Ascending aorta (tissue), 2 donors: ENCODE measurements around the gene TAGLN3. TPM values are rescaled to one million over a fixed set of nuclear protein-coding genes. Genes with fewer than 3 reads are reported as not detected.

Experiments used
- DNase-seq, 2 donors: peaks; one replicate each; pipeline ENCODE4 v3.0.0-alpha.2; 2019; ENCODE audit warnings: low spot score in 2 of 2
- H3K27ac ChIP-seq, 2 donors: fragments of 200-600 bp; sonication (generic); one replicate each; pipeline ENCODE4 v1.5.1; 2016 to 2017; ENCODE audit warnings: mild to moderate bottlenecking in 1 of 2
- H3K27me3 ChIP-seq: fragments of 200-600 bp; sonication (generic); one replicate; pipeline ENCODE4 v1.5.1; 2017
- H3K36me3 ChIP-seq, 2 donors: fragments of 200-600 bp; sonication (generic); one replicate each; pipeline ENCODE4 v1.5.1; 2016
- H3K4me1 ChIP-seq, 2 donors: fragments of 200-600 bp; sonication (generic); one replicate each; pipeline ENCODE4 v1.5.1; 2016 to 2017; ENCODE audit warnings: mild to moderate bottlenecking in 1 of 2
- H3K4me3 ChIP-seq, 2 donors: fragments of 200-600 bp; sonication (generic); one replicate each; pipeline ENCODE4 v1.5.1; 2016 to 2017; ENCODE audit warnings: mild to moderate bottlenecking in 1 of 2
- H3K9me3 ChIP-seq, 2 donors: fragments of 200-600 bp; sonication (generic); one replicate each; pipeline ENCODE4 v1.5.1; 2016
- intact Hi-C: fragments of 100-400 bp; cut with DNase I; formaldehyde crosslinking; loops from one replicate; pipeline ENCODE4 v1.15.1; 2023
- total RNA-seq: library from RNA; depleted of rRNA; stranded (reverse); fragments of >200 nt; gene quantifications from one replicate; pipeline ENCODE4 v1.1.0, GENCODE V29; 2016
- TF ChIP-seq, protein P1 (sequence below), 3 experiments: fragments of 200-600 bp in 2 of 3; fragments of 450-650 bp in 1 of 3; sonication (generic) in 2 of 3; IDR thresholded peaks; one replicate each; pipeline ENCODE4 v1.5.1; 2016 to 2019; ENCODE audit warnings: antibody characterized with exemption in 3 of 3, mild to moderate bottlenecking in 1 of 3, moderate library complexity in 1 of 3

Gene TAGLN3
- total RNA-seq, 1 donor from 2014 or later, result not detected

DNA sequence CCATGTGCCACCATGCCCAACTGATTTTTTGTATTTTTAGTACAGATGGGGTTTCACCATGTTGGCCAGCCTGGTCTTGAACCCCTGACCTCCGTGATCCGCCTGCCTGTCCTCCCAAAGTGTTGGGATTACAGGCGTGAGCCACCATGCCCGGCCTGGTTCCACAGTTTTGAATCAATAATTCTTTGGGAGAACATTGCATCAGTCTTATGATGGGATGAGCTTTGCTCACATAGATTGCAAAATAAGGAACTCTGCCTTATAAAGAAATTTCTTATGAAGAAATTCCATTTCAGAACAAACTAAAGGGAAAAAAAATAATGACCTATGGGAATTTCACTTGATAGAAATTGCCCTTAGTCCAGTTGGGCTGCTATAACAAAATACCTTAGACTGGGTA, 20.0 kb downstream of the TAGLN3 start:
- DNase-seq, result no peak
- H3K4me3 ChIP-seq, result no peak overlapping the region
- no peaks in the 10 kb centered on the region for H3K36me3 ChIP-seq
- intact Hi-C loops, result no loop called here
- TF ChIP-seq, protein P1, sequence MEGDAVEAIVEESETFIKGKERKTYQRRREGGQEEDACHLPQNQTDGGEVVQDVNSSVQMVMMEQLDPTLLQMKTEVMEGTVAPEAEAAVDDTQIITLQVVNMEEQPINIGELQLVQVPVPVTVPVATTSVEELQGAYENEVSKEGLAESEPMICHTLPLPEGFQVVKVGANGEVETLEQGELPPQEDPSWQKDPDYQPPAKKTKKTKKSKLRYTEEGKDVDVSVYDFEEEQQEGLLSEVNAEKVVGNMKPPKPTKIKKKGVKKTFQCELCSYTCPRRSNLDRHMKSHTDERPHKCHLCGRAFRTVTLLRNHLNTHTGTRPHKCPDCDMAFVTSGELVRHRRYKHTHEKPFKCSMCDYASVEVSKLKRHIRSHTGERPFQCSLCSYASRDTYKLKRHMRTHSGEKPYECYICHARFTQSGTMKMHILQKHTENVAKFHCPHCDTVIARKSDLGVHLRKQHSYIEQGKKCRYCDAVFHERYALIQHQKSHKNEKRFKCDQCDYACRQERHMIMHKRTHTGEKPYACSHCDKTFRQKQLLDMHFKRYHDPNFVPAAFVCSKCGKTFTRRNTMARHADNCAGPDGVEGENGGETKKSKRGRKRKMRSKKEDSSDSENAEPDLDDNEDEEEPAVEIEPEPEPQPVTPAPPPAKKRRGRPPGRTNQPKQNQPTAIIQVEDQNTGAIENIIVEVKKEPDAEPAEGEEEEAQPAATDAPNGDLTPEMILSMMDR (IDR thresholded peaks at IDR 0.05), result no peak
- no peaks in the 10 kb centered on the region for H3K9me3 ChIP-seq
- no peaks in the 10 kb centered on the region for H3K27me3 ChIP-seq
- no peak overlapping the region for H3K27ac ChIP-seq
- no peaks in the 10 kb centered on the region for H3K4me1 ChIP-seq

DNA sequence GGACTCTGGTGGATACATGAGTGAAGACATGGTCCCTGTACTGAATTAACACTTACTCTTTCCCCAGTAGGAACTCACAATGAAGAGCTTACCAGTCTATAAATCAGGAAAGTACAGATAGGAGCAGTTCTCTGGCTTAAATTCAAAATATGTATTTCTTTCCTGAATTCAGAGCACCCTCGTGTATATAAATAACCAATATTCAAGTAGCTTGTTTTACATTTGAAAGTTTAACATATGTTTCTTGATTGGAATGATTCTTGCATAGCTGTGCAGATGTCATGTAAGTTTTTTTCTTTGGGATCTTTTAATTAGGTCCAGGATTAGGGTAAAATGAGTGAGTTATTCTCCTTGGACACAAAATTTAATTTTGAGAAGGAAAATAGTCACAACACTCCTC, 21.0 kb downstream of the TAGLN3 start:
- Histone ChIP-seq H3K27ac (no peak overlapping the region), H3K36me3 (no peaks in the 10 kb centered on the region), H3K4me1 (no peaks in the 10 kb centered on the region), H3K4me3 (no peak overlapping the region), H3K27me3 (no peaks in the 10 kb centered on the region), H3K9me3 (no peaks in the 10 kb centered on the region)
- DNase-seq, result no peak
- intact Hi-C loops, result no loop called here
- TF ChIP-seq, protein P1 (IDR thresholded peaks at IDR 0.05), result no peak

DNA sequence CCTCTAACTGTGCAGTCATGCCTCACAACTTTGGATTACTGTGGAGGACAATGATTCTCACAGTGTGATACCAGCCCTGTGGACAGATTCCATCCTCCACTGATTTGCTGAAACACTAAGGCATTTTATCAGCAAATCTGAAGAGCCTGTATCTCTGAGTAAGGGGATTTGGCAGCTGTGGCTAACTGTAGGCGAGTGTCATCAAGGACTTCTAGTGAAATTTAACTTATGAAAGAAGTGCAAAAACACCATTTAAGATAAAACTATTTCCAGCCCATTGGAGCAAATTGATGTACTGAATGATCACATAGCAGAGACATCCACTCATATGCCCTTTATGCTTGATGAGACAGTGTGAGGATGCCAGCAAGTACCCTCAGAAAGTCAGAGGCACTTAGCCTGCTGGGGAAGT, 22.0 kb downstream of the TAGLN3 start:
- H3K27me3 ChIP-seq, result no peaks in the 10 kb centered on the region
- TF ChIP-seq, protein P1 (IDR thresholded peaks at IDR 0.05), result no peak
- no peak overlapping the region for H3K27ac ChIP-seq
- no peak for DNase-seq
- no peaks in the 10 kb centered on the region for H3K36me3 ChIP-seq
- no peaks in the 10 kb centered on the region for H3K9me3 ChIP-seq
- intact Hi-C loops, result no loop called here
- no peaks in the 10 kb centered on the region for H3K4me1 ChIP-seq
- H3K4me3 ChIP-seq, result no peak overlapping the region

DNA sequence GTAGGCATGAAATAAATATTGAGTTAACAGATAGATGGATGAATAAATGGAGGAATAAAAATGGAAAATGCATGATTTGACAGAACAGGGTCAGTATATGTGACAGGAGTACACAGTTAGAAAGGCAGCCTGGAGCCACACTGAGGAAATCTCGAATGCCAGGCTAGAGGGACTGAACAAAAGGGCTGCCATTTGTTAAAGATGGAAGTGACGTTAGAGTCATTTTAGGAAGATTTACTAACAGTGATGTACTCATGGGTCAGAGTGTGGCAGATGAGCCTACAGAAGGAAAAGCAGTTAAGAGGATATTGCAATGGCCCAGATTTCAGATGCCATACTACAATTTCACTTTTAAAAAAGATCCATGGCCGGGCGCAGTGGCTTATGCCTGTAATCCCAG, 28.4 kb downstream of the TAGLN3 start:
- intact Hi-C loops, result no loop called here
- Histone ChIP-seq H3K27ac (no peak overlapping the region), H3K4me1 (no peaks in the 10 kb centered on the region), H3K36me3 (no peaks in the 10 kb centered on the region), H3K4me3 (no peak overlapping the region), H3K9me3 (no peaks in the 10 kb centered on the region), H3K27me3 (no peaks in the 10 kb centered on the region)
- TF ChIP-seq, protein P1 (IDR thresholded peaks at IDR 0.05), result no peak
- no peak for DNase-seq

DNA sequence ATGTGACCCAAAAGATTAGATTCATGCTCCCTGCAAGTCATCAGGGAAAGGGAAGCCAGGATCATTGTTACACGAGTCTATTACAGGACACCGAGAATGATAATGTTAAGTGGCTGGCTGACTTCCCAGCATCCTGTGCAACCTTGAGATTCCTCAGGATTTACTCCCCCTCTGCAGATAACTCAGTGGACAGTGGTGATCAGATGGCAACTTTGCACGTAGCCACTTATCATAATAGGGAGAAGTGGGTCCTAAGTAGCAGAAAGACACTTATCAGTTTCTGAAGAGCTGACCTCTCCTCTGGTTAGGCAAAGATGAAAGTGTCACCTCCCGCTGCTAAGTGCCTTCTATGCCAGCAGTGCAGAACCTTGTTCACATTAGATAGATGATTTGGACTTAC, 29.1 kb downstream of the TAGLN3 start:
- TF ChIP-seq, protein P1 (IDR thresholded peaks at IDR 0.05), result no peak
- no peak overlapping the region for H3K4me3 ChIP-seq
- no peak for DNase-seq
- no peaks in the 10 kb centered on the region for H3K9me3 ChIP-seq
- H3K36me3 ChIP-seq, result no peaks in the 10 kb centered on the region
- no peaks in the 10 kb centered on the region for H3K27me3 ChIP-seq
- intact Hi-C loops, result no loop called here
- H3K4me1 ChIP-seq, result no peaks in the 10 kb centered on the region
- no peak overlapping the region for H3K27ac ChIP-seq

DNA sequence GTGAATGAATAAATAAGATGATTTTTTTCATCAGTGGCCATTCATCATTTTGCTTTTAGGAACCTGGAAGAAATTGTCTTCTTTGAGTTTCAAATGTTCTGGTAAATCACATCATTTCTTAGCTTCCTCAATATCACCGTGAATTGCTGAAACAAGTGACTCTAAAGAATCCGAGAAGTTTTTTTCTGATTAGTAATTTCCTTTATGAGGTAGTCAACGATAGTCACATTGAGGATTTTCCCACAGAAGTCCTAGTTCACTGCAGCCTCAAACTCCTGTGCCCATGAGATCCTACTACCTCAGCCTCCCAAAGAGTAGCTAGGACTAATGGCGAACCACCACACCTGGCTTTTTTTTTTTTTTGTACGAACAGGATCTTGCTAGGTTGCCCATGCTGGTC, 32.2 kb downstream of the TAGLN3 start:
- intact Hi-C loops, result no loop called here
- no peak overlapping the region for H3K4me3 ChIP-seq
- no peaks in the 10 kb centered on the region for H3K9me3 ChIP-seq
- DNase-seq, result no peak
- no peaks in the 10 kb centered on the region for H3K4me1 ChIP-seq
- no peak overlapping the region for H3K27ac ChIP-seq
- TF ChIP-seq, protein P1 (IDR thresholded peaks at IDR 0.05), result no peak
- no peaks in the 10 kb centered on the region for H3K27me3 ChIP-seq
- no peaks in the 10 kb centered on the region for H3K36me3 ChIP-seq
